Erythroblast (primary cell): Measurements from ENCODE around the gene FHAD1.

Experiments
- GATA1 ChIP-seq: IDR thresholded peaks from 2 replicates; pipeline ENCODE4 v1.6.1; 2011; ENCODE audit warnings: low read depth, mild to moderate bottlenecking, control low read depth, low read length, moderate library complexity
- POLR2A ChIP-seq: IDR thresholded peaks from 2 replicates; pipeline ENCODE4 v1.6.1; 2011; ENCODE audit warnings: mild to moderate bottlenecking, low read length

DNA sequence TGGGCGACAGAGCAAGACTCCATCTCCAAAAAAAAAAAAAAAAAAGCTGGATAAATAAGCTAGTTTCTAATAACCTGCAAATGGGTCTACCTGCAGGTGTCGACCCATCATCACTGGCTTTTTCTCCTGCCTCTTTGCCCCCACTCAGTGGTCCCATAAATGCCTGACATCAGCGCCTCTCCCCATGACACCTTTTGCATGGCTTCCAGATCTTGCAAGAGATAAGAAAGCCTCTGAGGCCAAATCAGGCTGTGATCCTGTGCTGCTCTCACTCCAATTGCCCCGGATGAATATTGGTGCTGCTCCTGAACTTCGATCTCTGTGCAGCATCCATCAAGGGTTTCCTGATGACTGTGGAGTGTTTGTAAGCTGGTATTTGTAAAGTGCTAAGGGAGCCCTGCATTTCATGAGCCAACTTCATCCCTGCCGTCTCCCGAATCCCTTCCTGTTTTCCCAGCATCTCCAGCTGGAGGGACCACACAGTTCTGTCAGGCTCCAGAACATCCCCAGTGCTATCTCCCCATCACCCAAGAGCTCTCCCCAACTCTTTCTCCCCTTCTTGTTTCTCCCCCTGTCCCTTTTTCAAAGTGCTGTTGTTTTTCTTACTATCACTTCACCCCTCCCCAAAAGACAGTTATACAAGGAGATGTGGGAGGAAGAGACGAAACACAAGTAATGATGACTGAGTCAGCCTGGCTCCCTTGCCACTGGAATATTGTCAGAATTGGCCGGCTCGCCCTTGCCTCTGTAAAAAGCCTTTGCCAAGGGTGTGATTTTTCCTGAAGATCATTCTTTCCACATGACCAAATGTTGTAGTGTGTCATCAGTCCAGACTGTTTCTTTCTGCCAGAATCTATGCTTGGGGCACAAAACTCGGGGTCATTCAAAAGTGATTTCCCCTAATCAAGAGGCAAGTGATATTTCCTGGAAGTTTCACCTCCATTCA is 159.9 kb downstream of the FHAD1 start:
- TF ChIP-seq POLR2A: no peak
- no peak for TF ChIP-seq GATA1
